Psoas muscle (tissue), 8 donors: ENCODE data around the gene MAML2. TPM values are rescaled to one million over a fixed set of nuclear protein-coding genes. Genes with fewer than 3 reads are reported as not detected.
"Not testable (repeated sequence)": the region's sequence is repeated elsewhere in the genome, so short reads cannot be mapped to it uniquely, and the experiment has no call there.

ENCODE experiments used
- ATAC-seq, 4 donors: fragments of 200-7000 bp; cut with Tn5 transposase; one replicate each; pipeline ENCODE4 v1.9.1; 2020; ENCODE audit warnings: moderate library complexity in 3 of 4, mild to moderate bottlenecking in 2 of 4
- DNase-seq, 2 donors: peaks; one replicate each; pipeline ENCODE4 v3.0.0-alpha.2; 2020
- H3K27ac ChIP-seq: fragments of 200-600 bp; one replicate; pipeline ENCODE4 v1.8.0; 2022
- H3K27me3 ChIP-seq, 3 donors: fragments of 200-600 bp in 1 of 3; one replicate each; pipeline versions ENCODE4 v1.6.1 to v1.8.0; 2013 to 2022; ENCODE audit warnings: low read length in 2 of 3, mild to moderate bottlenecking in 2 of 3, moderate library complexity in 1 of 3; ENCODE audit not compliant: insufficient read depth in 3 of 3
- H3K36me3 ChIP-seq, 2 donors: fragments of 200-600 bp in 1 of 2; one replicate each; pipeline versions ENCODE4 v1.6.1 to v1.8.0; 2013 to 2022; ENCODE audit warnings: low read depth in 1 of 2, mild to moderate bottlenecking in 1 of 2, moderate library complexity in 1 of 2; ENCODE audit not compliant: insufficient read depth in 1 of 2
- H3K4me1 ChIP-seq: fragments of 200-600 bp; one replicate; pipeline ENCODE4 v1.8.0; 2022
- H3K4me3 ChIP-seq: fragments of 200-600 bp; one replicate; pipeline ENCODE4 v1.8.0; 2022; ENCODE audit warnings: mild to moderate bottlenecking
- H3K9me3 ChIP-seq: fragments of 200-600 bp; one replicate; pipeline ENCODE4 v1.8.0; 2022
- CTCF ChIP-seq: fragments of 200-600 bp; IDR thresholded peaks from one replicate; pipeline ENCODE4 v1.8.0; 2022; ENCODE audit warnings: antibody characterized with exemption
- WGBS, 3 donors: extraction: QIAGEN DNeasy Blood & Tissue Kit; methylation state at CpG; one replicate each; pipeline versions ENCODE4 v1.1.6 to v1.1.7; 2013; 5-methylcytosine and 5-hydroxymethylcytosine counted together
- intact Hi-C, 2 donors: fragments of 100-400 bp; cut with DNase I; formaldehyde crosslinking; loops; one replicate each; pipeline versions ENCODE4 v1.11.0 to v1.14.2; 2022
- polyA plus RNA-seq, 3 donors: library from polyadenylated mRNA; stranded (reverse); fragments of 200-250 nt; gene quantifications; one replicate each; pipeline ENCODE4 v1.2.3, GENCODE V29; 2013
- total RNA-seq, 4 donors: library from RNA; stranded (reverse); fragmentation: NEBNext Ultra II Directional in 2 of 4; extraction: Animal tissue kit (Norgen Biotek cat#: 25700) in 2 of 4; gene quantifications; one replicate each; pipeline versions ENCODE4 v1.2.1 to v1.2.4, GENCODE V29; 2021 to 2023
- donor health status: healthy with polysubstance abuse.
- donor health status: DM: no; HTN: no; CAD: no; lungs with moderate emphysema.
- donor health status: Bipolar disorder and iron deficiency.
- donor health status: healthy.
- donor health status: DM: yes; HTN: yes; CAD: no.
- donor health status: DM: no; HTN: no; CAD: no.
- donor health status: DM: no; HTN: no; CAD: no.
- donor health status: DM: yes; HTN: yes; CAD: no.

MAML2 gene
- total and polyA plus RNA-seq, 7 donors = 0.39 to 3.7 (median 1.5) TPM

GRCh38 chr11:96272529-96273222 lies 70.3 kb downstream of the MAML2 start:
- intact Hi-C loops = no loop called here
- H3K27me3 ChIP-seq = no peaks in the 10 kb centered on the region
- no peak overlapping the region for H3K4me3 ChIP-seq
- H3K4me1 ChIP-seq = no peaks in the 10 kb centered on the region
- no peaks in the 10 kb centered on the region for H3K36me3 ChIP-seq
- H3K9me3 ChIP-seq = no peaks in the 10 kb centered on the region
- WGBS, 3 donors = 39 to 47% (median 47%) methylated on average over 3 of the region's 3 CpGs
- no peak for DNase-seq
- no peak for TF ChIP-seq CTCF
- ATAC-seq = no peak
- no peak overlapping the region for H3K27ac ChIP-seq

GRCh38 chr11:96271777-96272176 lies 71.2 kb downstream of the MAML2 start:
- ATAC-seq = no peak
- Histone ChIP-seq H3K9me3 (no peaks in the 10 kb centered on the region), H3K27me3 (no peaks in the 10 kb centered on the region), H3K4me3 (no peak overlapping the region), H3K4me1 (no peaks in the 10 kb centered on the region), H3K27ac (no peak overlapping the region), H3K36me3 (no peaks in the 10 kb centered on the region)
- WGBS, 3 donors = 93 to 98% (median 95%) methylated on average over 4 of the region's 4 CpGs
- DNase-seq = no peak
- intact Hi-C loops = no loop called here
- TF ChIP-seq CTCF = no peak

GRCh38 chr11:96271352-96271751 lies 71.6 kb downstream of the MAML2 start:
- H3K9me3 ChIP-seq, H3K27ac ChIP-seq, H3K36me3 ChIP-seq, H3K27me3 ChIP-seq, DNase-seq, intact Hi-C loops, H3K4me3 ChIP-seq, H3K4me1 ChIP-seq, ATAC-seq: not testable (repeated sequence)

- H3K27me3 ChIP-seq, intact Hi-C loops, DNase-seq, ATAC-seq, H3K9me3 ChIP-seq, H3K4me1 ChIP-seq, H3K4me3 ChIP-seq, H3K36me3 ChIP-seq, H3K27ac ChIP-seq: not testable (repeated sequence)
- 91 to 93% (median 93%) methylated on average over 4 of the region's 4 CpGs for WGBS, 3 donors
Measured at GRCh38 chr11:96268527-96268926, 74.5 kb downstream of the MAML2 start.

GRCh38 chr11:96267496-96268032 lies 75.4 kb downstream of the MAML2 start:
- Histone ChIP-seq H3K4me3 (no peak overlapping the region), H3K9me3 (no peaks in the 10 kb centered on the region), H3K27ac (no peak overlapping the region), H3K27me3 (no peaks in the 10 kb centered on the region), H3K36me3 (no peaks in the 10 kb centered on the region), H3K4me1 (no peaks in the 10 kb centered on the region)
- TF ChIP-seq CTCF = no peak
- WGBS, 3 donors = 59 to 84% (median 78%) methylated on average over 2 of the region's 2 CpGs
- intact Hi-C loops = no loop called here
- ATAC-seq (no peak), DNase-seq (no peak)
